HG03571 (cell line): ENCODE results near the gene DDAH1.

Experiments
- ATAC-seq: cut with Tn5 transposase; IDR thresholded peaks from one replicate; pipeline ENCODE4 v1.9.1; 2021; ENCODE audit not compliant: unreplicated experiment

Gene DDAH1

GRCh38 chr1:85333186-85333585 is 131.8 kb downstream of the DDAH1 start:
- ATAC-seq, result no peak

- no peak for ATAC-seq
Measured at GRCh38 chr1:85332575-85332974, 132.4 kb downstream of the DDAH1 start.

- no peak for ATAC-seq
Measured at GRCh38 chr1:85330711-85331290, 134.2 kb downstream of the DDAH1 start.

GRCh38 chr1:85330214-85330631 is 134.7 kb downstream of the DDAH1 start:
- no peak for ATAC-seq

- no peak for ATAC-seq
Measured at GRCh38 chr1:85328713-85329397, 136.1 kb downstream of the DDAH1 start.

- no peak for ATAC-seq
Measured at GRCh38 chr1:85327759-85328158, 137.2 kb downstream of the DDAH1 start.

- no peak for ATAC-seq
Measured at GRCh38 chr1:85326851-85327250, 138.1 kb downstream of the DDAH1 start.

GRCh38 chr1:85326336-85326735 is 138.6 kb downstream of the DDAH1 start:
- ATAC-seq, result no peak

- no peak for ATAC-seq
Measured at GRCh38 chr1:85325920-85326319, 139.0 kb downstream of the DDAH1 start.

GRCh38 chr1:85323770-85324169 is 141.2 kb downstream of the DDAH1 start:
- no peak for ATAC-seq

GRCh38 chr1:85322655-85323054 is 142.3 kb downstream of the DDAH1 start:
- ATAC-seq, result no peak

GRCh38 chr1:85321237-85321964 is 143.6 kb downstream of the DDAH1 start:
- ATAC-seq, result no peak

- no peak for ATAC-seq
Measured at GRCh38 chr1:85320371-85321131, 144.4 kb downstream of the DDAH1 start.

GRCh38 chr1:85319931-85320330 is 145.0 kb downstream of the DDAH1 start:
- ATAC-seq, result no peak

- no peak for ATAC-seq
Measured at GRCh38 chr1:85319491-85319890, 145.5 kb downstream of the DDAH1 start.

GRCh38 chr1:85318217-85318616 is 146.7 kb downstream of the DDAH1 start:
- no peak for ATAC-seq

- ATAC-seq, result no peak
Measured at GRCh38 chr1:85317560-85317959, 147.4 kb downstream of the DDAH1 start.

GRCh38 chr1:85316321-85316720 is 148.6 kb downstream of the DDAH1 start:
- ATAC-seq, result no peak

GRCh38 chr1:85315789-85316188 is 149.2 kb downstream of the DDAH1 start:
- ATAC-seq, result no peak

GRCh38 chr1:85314726-85315125 is 150.2 kb downstream of the DDAH1 start:
- ATAC-seq, result no peak

- no peak for ATAC-seq
Measured at GRCh38 chr1:85313888-85314696, 150.9 kb downstream of the DDAH1 start.
